HUES64 (cell line): ENCODE measurements around the gene MED9.

Experiments
- H3K27ac ChIP-seq: 2 replicates; pipeline ENCODE4 v1.7.0; 2013; ENCODE audit warnings: low read depth, low read length, inconsistent platforms
- H3K27me3 ChIP-seq: 2 replicates; pipeline ENCODE4 v1.6.1; 2013; ENCODE audit warnings: mild to moderate bottlenecking, low read length; ENCODE audit not compliant: insufficient read depth
- H3K36me3 ChIP-seq: 2 replicates; pipeline ENCODE4 v1.6.1; 2013; ENCODE audit warnings: mild to moderate bottlenecking, low read length; ENCODE audit not compliant: insufficient read depth
- H3K4me1 ChIP-seq: 2 replicates; pipeline ENCODE4 v1.6.1; 2013; ENCODE audit warnings: mild to moderate bottlenecking, low read length, moderate library complexity; ENCODE audit not compliant: insufficient read depth
- H3K4me3 ChIP-seq: 2 replicates; pipeline ENCODE4 v1.5.1; 2013; ENCODE audit warnings: mild to moderate bottlenecking, low read length, moderate library complexity
- H3K9ac ChIP-seq: 2 replicates; pipeline ENCODE4 v1.6.1; 2013; ENCODE audit warnings: mild to moderate bottlenecking, low read depth, low read length
- H3K9me3 ChIP-seq: 2 replicates; pipeline ENCODE4 v1.6.1; 2013; ENCODE audit warnings: low read depth, low read length; ENCODE audit not compliant: insufficient read depth
- WGBS: fragments of 150-250, 120-280 bp; methylation state at CpG from one replicate; pipeline ENCODE4 v1.1.7; 2013; ENCODE audit warnings: missing lambda C conversion rate; 5-methylcytosine and 5-hydroxymethylcytosine counted together

MED9 gene

DNA sequence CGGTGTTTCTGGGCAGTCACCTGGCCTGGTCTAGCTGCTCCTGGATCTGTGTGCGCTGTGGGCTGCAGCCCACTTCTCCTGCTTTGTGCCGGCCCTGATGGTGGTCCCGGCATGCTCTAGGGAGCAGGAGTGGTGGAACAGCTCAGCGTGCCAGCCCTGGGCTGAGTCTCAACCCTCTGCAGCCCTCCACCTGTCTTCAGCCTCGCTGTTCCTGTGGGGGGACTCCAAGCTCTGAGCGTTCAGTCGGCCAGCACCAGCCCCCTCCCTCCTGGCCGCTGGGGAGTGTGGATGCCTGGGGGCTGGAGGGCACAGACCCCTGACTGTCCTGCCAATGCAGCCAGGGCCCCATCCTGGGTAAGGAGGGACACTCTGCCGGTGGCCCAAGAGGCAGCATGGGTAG is 43.1 kb downstream of the MED9 start:
- Histone ChIP-seq H3K4me1 (peaks cover 22% of the 10 kb centered on the region), H3K4me3 (no peak overlapping the region), H3K9me3 (peaks cover 2% of the 10 kb centered on the region; the same call in 1 of the 2 replicates), H3K9ac (no peak overlapping the region), H3K27me3 (no peaks in the 10 kb centered on the region), H3K27ac (no peak overlapping the region), H3K36me3 (no peaks in the 10 kb centered on the region)
- WGBS: 94% methylated on average over 10 of the region's 10 CpGs

DNA sequence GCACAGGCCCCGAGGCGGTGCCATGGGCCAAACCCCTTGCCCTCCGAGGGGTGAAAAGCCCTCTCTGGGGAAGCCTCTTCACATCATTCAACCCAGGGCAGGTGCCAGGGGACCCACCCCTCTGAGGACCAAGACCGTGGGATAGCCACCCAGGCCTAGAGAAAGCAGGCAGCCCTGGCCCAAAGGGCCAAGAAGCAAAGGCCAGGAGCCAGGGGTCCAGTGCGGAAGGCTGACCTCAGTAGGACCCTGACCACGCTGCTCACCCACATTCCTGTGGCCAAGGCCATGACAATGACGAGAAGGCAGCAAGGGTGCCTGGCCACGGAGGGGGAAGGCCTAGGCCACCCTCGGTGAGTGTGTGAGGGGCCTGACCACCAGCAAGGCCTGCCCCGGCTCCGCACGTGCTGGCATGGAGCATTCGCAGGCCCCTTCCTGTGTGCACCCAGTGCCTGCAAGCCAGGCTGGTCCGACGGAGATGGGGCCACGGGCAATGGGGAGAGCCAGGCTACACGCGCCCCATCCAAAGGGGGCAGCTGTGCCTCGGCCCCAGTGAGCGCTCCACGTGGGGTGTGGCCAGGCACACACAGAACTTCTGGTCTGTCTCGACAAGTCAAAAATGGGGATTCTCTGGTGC is 43.9 kb downstream of the MED9 start:
- H3K4me3 ChIP-seq: no peak overlapping the region
- peaks cover 2% of the 10 kb centered on the region; the same call in 1 of the 2 replicates for H3K9me3 ChIP-seq
- H3K36me3 ChIP-seq: no peaks in the 10 kb centered on the region
- no peak overlapping the region for H3K9ac ChIP-seq
- H3K27ac ChIP-seq: no peak overlapping the region
- 91% methylated on average over 22 of the region's 22 CpGs for WGBS
- H3K4me1 ChIP-seq: peaks cover 14% of the 10 kb centered on the region
- no peaks in the 10 kb centered on the region for H3K27me3 ChIP-seq

DNA sequence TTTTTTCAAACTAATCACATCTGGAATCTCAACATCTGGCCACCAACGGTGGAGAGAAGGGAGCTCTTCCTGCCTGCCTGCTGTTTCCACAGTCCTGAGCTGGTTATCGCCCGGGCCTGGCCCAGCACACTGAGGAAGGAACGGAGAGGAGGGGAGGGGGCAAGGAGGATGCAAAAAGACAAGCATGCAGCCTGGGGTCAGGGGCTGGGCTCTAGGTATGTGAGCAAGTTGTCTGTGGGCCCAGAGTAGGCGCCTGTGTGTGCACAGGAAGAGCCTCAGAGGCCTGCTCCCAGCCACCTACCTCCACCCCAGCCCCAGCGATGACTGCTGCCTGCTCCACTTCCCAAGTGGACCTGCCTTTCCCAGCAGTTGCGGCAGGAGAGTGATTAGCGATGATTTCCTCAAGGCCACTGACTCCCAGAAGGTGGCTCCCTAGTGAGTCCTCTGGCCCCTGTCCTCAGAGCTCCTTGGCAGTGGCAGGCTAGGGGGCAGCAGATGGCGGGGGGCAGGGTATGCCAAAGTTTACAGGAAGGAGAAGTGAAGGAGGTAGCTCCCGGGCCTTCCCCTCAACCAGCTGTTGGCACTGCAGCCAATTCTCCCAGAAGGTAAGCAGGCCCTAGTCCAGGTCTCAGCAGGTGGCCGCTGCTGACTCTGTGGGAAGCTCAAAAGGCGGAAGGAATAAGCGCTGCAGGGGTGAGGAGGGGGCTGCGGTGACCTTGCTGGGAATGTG is 46.4 kb downstream of the MED9 start:
- Histone ChIP-seq H3K36me3 (no peaks in the 10 kb centered on the region), H3K4me1 (peaks cover 9% of the 10 kb centered on the region), H3K27me3 (no peaks in the 10 kb centered on the region), H3K9ac (no peak overlapping the region), H3K27ac (peak overlapping the region; percentile 64; the same call in 1 of the 2 replicates), H3K9me3 (peaks cover 2% of the 10 kb centered on the region; the same call in 1 of the 2 replicates), H3K4me3 (no peak overlapping the region)
- 44% methylated on average over 14 of the region's 14 CpGs for WGBS

DNA sequence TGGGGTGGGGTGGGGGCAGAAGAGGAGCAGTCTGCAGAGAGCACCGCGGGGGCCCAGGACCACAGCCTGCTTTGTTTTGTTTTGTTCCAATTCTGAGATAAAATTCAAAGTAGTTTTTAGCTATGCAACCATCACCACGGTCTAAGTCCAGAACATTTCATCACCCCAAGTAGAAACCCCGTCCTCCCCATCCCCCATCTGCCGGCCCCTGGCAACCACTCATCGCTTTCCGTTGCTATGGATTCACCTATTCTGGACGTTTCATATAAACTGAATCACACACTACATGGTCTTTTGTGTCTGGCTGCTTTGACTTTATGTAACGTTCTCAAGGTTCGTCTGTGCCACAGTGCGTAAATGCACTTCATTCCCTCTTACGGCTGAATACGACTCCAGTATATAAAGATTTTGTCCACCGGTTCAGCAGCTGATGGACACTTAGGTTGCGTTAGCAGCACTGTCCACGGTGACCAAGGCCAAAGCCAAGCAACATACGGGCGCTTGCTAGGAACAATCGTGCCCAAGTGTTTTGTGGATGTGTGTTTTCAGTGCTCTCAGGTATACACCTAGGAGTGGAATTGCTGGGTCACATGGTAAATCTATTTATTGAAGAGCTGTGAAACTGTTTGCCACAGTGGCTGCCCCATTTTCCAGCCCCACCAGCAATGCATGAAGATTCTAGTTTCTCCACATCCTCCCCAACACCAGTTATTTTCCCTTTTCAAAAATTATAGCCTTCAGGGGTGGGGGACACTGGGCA is 47.1 kb downstream of the MED9 start:
- Histone ChIP-seq H3K27me3 (no peaks in the 10 kb centered on the region), H3K9ac (no peak overlapping the region), H3K9me3 (peaks cover 2% of the 10 kb centered on the region; the same call in 1 of the 2 replicates), H3K4me1 (peaks cover 9% of the 10 kb centered on the region), H3K27ac (no peak overlapping the region), H3K4me3 (no peak overlapping the region), H3K36me3 (no peaks in the 10 kb centered on the region)
- WGBS: 89% methylated on average over 19 of the region's 19 CpGs

DNA sequence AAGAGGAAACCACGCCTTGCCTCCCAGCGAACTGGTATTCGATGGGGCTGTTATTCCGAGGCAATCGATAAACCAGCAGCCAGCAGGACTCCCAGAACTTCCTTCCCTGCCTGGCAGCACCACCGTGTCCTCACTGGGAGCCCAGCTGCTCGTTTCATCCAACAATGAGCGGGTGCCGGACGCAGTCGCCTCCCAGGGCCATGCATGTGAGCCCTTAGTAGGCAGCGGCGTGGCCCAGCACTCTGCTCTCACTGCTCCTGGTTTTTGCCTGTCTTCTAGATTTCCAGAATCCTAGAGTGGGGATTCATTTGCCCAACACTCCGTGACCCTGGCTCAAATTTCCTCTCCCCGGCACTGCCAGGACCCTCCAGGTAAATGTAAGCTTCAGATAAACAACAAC is 48.5 kb downstream of the MED9 start:
- peaks cover 9% of the 10 kb centered on the region for H3K4me1 ChIP-seq
- peaks cover 2% of the 10 kb centered on the region; the same call in 1 of the 2 replicates for H3K9me3 ChIP-seq
- H3K27me3 ChIP-seq: no peaks in the 10 kb centered on the region
- H3K4me3 ChIP-seq: no peak overlapping the region
- no peaks in the 10 kb centered on the region for H3K36me3 ChIP-seq
- WGBS: 92% methylated on average over 15 of the region's 15 CpGs
- H3K27ac ChIP-seq: no peak overlapping the region
- no peak overlapping the region for H3K9ac ChIP-seq

DNA sequence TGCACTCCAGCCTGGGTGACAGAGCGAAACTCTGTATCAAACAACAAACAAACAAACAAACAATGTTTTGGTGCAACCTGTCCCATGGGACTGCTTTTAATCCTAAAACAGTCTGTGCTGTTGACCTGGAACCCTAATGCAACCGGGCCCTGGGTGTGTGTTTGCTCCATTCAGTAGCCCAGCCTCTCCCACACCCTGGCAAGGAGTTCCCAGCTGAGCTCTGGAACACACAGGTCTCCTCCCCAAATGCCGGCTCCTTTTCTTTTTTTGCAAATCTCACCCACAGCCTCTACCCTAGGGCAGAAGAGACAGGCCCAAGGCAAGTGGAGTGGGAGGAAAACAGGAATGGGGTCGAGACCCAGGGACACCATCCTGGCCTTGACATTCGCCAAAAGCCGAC is 49.2 kb downstream of the MED9 start:
- Histone ChIP-seq H3K27me3 (no peaks in the 10 kb centered on the region), H3K27ac (no peak overlapping the region), H3K9me3 (peaks cover 2% of the 10 kb centered on the region; the same call in 1 of the 2 replicates), H3K9ac (no peak overlapping the region), H3K36me3 (no peaks in the 10 kb centered on the region), H3K4me3 (no peak overlapping the region), H3K4me1 (peaks cover 9% of the 10 kb centered on the region)
- 81% methylated on average over 6 of the region's 6 CpGs for WGBS

DNA sequence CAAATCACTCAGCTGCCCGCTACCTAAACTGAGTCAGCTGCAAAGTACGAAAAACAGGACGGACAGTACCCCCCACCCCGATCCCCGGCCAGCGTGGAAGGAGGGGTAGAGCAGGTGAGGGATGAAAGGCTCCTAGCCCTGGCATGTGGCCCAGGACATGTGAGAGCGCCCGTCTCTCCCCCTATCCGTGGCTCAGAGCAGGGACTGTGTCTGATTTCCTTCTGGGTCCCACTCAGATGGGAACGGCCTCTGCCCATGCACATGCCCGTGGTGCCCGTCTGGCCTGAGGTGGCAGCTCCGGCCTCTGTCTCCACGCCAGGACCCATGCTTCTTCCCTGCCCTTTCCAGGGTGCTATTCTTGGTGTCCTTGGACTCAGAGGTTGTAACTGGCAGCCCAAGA is 49.6 kb downstream of the MED9 start:
- Histone ChIP-seq H3K36me3 (no peaks in the 10 kb centered on the region), H3K27ac (no peak overlapping the region), H3K9ac (no peak overlapping the region), H3K9me3 (peaks cover 2% of the 10 kb centered on the region; the same call in 1 of the 2 replicates), H3K27me3 (no peaks in the 10 kb centered on the region), H3K4me3 (no peak overlapping the region), H3K4me1 (peaks cover 9% of the 10 kb centered on the region)
- WGBS: 86% methylated on average over 14 of the region's 14 CpGs

DNA sequence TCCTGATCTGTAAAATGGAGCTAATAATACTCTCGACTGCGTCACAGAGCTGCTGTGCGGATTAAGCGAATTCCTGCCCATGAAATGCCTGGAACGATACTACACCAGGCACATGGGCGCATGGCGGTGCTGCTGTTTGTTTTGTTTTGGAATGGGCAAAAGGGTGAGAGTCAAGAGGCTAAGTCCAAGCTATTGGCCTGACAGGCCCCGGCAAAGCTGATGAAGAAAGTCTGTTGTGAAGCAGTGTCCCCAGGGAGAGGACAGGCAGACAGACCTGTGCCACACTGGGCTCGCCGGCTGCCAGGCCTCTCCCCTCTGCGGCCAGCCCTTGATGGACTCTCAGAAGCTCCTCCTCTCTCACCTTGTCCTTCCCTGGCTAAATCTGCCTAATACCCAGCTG is 50.7 kb downstream of the MED9 start:
- H3K9ac ChIP-seq: no peak overlapping the region
- H3K9me3 ChIP-seq: peaks cover 4% of the 10 kb centered on the region; the same call in 1 of the 2 replicates
- 95% methylated on average over 11 of the region's 11 CpGs for WGBS
- H3K4me1 ChIP-seq: peaks cover 9% of the 10 kb centered on the region
- H3K4me3 ChIP-seq: no peak overlapping the region
- no peaks in the 10 kb centered on the region for H3K27me3 ChIP-seq
- no peak overlapping the region for H3K27ac ChIP-seq
- no peaks in the 10 kb centered on the region for H3K36me3 ChIP-seq

DNA sequence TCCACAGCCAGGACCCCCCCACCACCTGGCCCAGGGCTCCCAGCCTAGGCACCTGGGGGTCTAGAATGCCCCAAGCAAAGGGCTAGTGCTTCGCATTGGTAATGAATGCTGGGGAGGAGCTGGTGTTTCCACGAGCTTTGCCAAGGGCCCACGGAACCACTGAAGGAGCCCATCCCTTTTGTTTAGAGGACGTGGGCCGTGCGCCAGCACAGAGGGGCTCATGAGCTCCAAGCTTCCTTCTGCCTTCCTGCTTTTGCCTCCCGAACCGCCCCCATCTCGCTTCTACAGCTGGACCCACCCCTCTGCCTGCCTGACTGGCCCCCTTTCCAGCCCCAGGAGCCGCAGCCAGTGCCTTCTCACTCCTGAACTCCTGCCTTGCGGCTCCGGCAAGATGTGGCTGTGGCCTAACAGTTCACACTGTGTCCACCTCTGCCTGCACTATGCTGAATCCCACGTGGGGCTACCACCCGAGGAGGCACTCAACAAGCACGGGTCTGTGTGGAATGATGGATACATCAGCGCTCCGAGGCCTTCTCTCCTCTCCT is 51.2 kb downstream of the MED9 start:
- no peaks in the 10 kb centered on the region for H3K27me3 ChIP-seq
- H3K9ac ChIP-seq: no peak overlapping the region
- no peak overlapping the region for H3K4me3 ChIP-seq
- no peak overlapping the region for H3K27ac ChIP-seq
- H3K9me3 ChIP-seq: peaks cover 4% of the 10 kb centered on the region; the same call in 1 of the 2 replicates
- H3K36me3 ChIP-seq: no peaks in the 10 kb centered on the region
- H3K4me1 ChIP-seq: peaks cover 5% of the 10 kb centered on the region
- WGBS: 90% methylated on average over 17 of the region's 17 CpGs

DNA sequence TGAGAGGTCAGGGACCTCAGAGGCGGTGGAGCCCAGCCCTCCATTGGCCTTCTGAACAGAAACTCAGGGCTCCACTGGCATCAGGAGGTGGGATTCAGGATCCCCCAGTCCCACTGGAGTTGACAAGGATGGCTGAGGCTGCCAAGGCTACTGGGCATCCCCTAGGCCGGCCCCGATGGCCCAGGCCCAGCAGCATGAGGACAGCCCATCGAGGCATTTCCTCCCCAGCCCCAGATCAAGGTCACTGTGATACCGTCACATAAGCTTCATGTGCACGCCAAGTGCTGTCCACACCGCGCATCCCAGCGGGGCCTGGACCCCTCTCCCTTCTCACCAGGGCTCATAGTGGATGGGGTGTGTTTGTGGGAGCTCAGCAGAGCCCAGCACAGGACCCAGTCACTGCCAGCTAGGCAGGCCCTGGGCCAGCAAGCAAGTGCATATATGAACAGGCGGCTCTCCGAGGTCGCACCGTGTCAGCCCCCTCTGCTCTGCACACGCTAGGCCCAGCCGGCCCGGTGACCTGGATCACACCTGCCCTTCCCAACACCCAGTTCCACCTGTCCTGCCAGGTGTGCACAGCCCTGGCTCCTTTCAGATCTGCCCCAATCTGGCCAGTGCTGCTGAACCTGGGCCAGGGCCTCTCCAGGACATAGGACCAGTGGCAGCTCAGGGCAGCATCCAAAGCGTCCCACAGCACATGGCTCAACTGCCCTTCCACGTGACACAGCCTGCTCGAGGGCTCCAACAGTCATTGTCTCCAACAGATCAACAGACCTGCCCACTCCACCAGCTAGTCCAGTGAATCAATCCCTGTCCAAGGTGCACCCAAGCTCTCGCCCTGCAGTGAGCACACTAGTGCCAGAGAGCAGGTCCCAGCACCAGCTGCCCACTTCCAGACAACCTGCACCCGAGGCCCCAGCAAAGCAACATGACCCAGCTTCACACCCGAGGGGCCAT is 52.2 kb downstream of the MED9 start:
- Histone ChIP-seq H3K36me3 (no peaks in the 10 kb centered on the region), H3K4me1 (no peaks in the 10 kb centered on the region), H3K9me3 (peaks cover 4% of the 10 kb centered on the region; the same call in 1 of the 2 replicates), H3K27ac (no peak overlapping the region), H3K27me3 (no peaks in the 10 kb centered on the region), H3K4me3 (no peak overlapping the region), H3K9ac (no peak overlapping the region)
- 91% methylated on average over 22 of the region's 22 CpGs for WGBS
